SIG-M5 treated with dmso at 0.1 percent for 504 hours (cell line): Measurements from ENCODE around the gene SIRT3.
"Not testable (repeated sequence)": the region's sequence is repeated elsewhere in the genome, so short reads cannot be mapped to it uniquely, and the experiment has no call there.

Experiments
- DNase-seq: peaks from one replicate; lab custom pipeline; 2025; ENCODE audit not compliant: unreplicated experiment; lab: John Stamatoyannopoulos, UW

Gene SIRT3

DNA sequence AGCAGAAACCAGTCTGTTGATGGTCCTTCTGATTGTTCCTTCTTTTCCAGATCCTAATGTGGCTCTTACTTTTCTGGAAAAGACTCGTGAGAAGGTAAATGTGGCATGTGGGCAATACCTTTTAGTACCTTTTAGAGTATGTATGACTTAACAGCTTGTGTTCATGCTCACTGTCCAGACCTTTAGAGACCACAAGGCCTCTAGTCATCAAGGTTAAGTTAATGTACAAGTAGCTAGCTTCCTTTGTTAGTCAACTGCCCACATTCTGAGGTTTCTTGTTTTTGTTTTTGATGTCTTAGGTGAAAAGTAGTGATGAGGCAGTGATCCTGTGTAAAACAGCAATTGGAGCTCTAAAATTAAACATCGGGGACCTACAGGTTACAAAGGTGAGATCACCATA, 8.2 kb upstream of the SIRT3 start:
- DNase-seq: no peak

DNA sequence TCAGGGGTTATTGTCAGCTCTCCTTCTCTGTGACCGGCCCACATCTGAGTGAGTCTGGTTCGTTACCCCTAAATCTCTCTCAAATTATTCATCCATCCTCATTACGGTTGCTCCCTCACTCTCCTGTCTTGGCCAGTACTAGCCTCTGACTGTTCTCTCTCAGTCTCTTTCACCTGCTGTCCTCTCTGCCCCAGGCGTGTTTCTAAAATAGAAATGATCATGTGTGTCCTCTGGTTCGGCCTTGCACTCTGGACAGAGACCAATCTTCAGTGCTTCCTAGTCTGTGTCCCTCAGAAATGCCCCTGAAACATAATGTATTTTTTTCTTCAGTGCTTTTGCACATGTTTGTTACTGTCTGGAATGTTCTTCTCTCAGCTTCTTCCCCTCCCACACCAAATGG, 5.5 kb upstream of the SIRT3 start:
- no peak for DNase-seq

DNA sequence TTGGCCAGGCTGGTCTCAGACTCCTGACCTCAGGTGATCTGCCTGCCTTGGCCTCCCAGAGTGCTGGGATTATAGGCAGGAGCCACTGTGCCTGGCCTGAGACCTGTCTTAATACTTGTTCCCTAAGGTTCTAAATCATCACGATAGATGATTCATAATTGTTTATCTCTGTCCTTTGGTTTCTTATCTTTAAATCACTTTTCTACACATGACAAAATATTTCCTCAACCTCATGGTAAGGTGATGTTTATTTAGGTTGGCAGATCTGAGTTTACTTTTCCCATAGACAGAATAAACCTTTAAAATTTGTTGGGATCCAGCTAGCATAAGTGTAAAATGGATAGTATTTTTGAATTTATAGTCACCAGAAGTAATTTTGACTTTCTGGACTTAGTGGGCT, 4.2 kb upstream of the SIRT3 start:
- DNase-seq: no peak

DNA sequence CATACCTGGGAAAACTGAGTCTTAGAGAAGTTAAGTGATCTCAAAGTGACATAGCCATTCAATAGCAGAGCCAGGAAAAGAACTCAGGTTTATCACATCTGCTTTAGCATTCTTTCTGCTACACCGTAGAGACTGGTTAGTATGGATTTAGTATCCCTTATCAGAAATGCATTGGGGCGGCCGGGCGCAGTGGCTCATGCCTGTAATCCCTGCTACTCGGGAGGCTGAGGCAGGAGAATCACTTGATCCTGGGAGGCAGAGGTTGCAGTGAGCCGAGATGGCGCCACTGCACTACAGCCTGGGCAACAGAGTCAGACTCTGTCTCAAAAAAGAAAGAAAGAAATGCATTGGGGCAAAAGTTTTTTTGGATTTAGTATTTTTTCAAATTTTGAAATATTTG, 2.2 kb upstream of the SIRT3 start:
- DNase-seq: not testable (repeated sequence)

DNA sequence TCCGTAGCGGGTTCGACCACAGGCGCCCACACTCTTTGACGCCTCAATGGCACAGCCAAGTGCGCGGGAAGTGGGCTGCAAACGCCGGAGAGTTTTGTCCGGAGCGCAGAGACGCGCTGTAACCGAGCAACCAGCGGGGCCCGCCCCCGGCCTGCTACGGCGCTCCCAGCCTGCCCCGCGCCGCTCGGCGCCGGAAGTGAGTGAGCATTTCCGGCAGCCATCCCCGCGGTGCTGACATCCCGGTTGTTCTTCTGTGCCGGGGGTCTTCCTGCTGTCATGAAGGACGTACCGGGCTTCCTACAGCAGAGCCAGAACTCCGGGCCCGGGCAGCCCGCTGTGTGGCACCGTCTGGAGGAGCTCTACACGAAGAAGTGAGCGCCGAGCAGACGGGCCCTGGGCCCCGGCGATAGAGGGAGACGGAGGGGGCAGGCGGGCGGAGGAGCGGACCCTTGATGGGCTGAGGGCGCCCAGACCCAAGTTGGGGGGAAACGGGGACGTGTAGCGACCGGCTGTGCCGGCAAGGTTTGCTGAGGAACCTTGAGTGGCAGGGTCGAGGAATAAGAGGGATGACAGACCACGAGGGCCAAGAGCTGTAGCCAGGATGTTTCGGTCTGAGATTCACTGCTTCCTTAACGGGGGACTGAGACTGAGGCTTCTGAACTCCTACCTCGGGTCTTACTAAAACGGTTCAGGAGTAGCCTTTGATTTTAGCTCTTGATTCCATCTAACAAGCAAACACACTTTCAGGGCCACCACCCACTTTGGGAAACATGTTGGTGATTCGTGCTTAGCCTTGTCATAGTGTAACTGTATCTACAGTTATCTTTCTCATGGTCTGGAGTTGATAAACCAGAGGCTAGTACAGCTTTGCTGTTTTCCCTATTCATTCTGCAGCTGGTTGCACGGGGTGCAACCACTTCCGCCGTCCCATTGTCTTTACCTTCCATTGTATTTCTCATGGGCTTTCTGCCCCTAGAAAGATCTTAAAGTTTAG, 929 bp upstream of the SIRT3 start, which contains the start of gene PSMD13:
PSMD13 (plus strand) TSS at position 203 of the 994 bp plus-strand sequence; CDS start at position 277, 74 bp downstream.
- DNase-seq: peak; percentile 65

DNA sequence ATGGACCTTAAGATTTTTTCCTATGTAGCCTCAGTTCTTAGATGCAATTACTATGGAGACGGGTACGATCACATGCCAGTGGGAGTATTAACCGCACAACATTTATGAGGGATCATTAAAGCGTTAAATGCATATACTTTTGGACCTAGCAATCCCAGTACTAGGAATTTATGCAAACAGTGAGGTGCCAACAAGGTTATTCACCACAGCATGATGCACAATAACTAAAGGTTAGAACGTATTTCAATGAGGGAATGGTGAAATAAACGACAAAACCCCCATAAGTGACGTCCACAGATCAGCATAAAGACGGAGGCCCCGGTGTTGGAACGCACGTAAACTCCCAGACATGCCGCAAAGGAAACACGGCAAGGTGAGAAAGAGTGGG, 539 bp downstream of the SIRT3 start:
- DNase-seq: no peak

DNA sequence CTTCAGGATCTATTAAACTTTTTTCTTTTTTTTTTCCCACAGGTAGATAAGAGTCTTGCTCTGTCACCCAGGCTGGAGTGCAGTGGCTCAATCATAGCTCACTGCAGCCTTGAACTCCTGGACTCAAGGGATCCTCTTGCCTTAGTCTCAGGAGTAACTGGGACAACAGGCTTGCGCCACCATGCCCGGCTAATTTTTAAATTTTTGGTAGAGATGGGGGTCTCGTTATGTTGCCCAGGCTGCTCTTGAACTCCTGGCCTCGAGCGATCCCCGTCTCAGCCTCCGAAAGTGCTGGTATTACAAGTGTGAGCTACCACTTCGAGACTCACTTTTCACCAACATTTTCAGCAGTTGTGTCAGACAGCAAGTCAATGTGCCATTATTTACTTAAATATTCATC, 962 bp downstream of the SIRT3 start:
- DNase-seq: no peak

DNA sequence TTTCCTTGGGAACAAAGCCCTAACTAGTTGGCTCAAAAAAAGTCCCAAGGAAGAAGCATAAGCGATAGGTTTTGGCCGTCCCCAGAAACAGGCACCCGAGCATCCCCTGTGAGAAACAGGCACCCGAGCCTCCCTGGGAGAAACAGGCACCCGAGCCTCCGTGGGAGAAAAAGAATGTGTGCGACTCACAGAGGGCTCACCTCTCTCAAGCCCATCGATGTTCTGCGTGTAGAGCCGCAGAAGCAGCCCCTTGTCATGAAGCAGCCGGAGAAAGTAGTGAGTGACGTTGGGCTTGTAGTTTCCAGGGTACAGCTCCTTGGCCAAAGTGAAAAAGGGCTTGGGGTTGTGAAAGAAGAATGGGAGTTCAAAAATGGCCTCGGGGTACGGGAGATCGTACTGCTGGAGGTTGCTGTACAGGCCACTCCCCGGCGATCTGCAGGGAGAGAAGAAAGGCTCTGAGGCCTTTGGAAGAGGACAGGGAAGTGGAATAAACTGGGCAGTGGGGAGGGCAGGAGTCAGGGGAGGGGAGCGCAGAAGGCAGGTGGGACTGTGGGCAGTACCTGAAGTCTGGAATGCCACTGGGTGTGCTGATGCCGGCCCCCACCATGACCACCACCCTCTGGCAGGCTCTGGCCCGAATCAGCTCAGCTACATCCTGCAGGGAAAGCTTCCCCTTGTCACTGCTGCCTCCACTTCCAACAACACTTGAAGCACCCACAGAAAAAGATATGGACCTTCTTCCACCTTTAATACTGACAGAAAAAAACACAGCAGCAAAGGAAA, 3.2 kb downstream of the SIRT3 start:
- no peak for DNase-seq

DNA sequence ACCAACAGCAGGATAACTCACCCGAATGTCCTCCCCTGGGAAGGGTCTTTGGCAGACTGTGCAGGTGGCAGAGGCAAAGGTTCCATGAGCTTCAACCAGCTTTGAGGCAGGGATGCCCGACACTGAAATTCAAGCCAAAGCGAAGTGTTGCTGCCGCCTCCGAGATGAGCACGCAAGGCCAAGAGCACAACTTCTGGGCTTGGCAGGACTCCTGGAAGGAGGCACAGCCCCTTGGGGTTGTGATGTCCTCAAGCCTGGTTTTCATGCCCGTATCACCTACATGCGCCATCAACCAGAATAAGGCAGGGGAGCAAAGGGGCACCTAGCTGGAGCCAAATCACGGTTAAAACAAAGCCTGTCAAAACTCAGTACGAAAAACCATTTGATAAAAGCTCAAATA, 5.7 kb downstream of the SIRT3 start:
- no peak for DNase-seq

DNA sequence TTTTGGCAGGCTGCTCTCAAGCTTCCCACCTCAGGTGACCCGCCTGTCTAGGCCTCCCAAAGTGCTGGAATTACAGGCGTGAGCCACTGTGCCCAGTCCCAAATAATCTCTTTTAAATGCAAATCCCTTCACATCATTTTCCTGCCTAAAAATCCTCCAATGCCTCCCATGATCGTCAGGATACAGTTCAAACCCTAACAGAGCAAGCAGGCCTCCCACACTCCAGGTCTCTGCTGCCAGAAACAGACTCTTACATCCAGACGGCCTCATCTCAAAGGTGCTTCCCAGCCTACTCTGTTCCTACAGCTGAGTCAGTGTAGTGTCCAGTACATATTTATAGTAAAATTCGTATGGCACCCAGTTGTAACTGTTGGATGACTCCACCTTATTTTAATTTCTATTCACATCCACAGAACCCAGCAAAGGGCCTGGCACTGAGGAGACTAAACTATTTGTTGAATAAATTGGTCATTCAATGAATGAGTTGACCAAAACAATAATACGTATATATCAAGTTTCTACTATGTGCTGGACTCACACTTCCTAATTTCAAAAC, 8.2 kb downstream of the SIRT3 start:
- no peak for DNase-seq

DNA sequence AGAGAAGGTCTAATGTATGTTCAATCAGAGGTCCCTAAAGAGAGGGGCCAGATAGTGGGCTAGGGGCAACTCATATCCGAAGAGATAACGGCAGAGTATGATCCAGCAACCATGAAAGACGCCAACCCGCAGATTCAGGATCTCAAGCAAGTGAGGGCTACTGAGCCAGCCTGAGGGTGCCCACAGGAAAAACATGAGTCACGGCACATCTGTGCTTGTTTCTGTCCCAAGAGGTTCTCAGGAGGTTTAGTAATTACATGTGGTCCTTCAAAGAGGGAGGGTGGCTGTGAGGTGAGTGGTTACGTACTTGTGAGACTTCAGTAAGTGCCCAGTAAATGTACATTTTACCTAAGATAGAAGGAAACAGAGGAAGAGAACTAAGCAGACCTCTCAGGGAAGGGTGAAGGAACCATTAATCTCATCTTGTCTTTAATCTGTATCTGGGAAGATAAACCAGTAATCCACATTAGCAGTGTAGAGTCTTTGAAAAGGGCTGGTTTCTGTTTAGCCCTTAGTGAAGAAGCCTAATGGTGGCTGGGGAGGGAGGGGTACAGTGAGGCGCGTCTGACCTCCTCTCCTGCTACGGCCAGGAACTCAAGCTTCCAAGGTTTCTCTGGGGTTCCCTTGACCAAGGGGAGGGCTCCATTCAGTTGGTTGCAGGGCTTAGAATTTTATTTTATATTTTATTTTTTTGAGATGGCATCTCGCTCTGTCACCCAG, 10.2 kb downstream of the SIRT3 start:
- DNase-seq: no peak

DNA sequence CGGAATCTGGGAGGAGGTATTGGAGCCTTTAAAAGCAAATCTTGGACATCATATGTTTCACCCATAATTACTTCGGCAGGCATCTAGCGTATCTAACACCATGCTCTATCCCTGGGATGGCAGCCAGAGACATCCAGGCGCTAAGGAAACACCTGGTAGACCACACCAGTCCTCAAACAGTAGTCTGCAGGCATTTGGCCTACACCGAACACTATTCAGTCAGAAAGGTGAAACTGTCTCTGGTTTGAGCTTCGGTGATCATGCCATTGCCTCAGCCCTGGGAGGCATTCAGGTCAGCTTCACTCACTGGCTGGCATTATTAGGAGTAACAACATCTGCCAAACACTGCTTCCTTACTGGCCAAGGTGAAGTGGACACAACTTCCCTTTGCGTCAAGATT, 11.7 kb downstream of the SIRT3 start:
- DNase-seq: no peak

DNA sequence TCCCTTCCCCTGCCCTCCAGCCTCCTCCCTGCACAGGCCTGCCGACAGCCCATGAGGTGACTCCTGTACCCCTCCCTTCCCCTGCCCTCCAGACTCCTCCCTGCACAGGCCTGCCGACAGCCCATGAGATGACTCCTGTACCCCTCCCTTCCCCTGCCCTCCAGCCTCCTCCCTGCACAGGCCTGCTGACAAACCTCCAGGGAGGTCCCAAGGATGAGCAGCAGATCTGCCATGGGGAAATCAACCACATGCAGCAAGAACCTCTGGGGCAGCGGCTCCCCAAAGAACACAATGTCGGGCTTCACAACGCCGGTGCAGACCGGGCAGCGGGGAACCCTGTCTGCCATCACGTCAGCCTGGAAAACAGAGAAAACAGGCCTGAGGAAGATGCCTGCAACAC, 12.3 kb downstream of the SIRT3 start:
- DNase-seq: no peak

DNA sequence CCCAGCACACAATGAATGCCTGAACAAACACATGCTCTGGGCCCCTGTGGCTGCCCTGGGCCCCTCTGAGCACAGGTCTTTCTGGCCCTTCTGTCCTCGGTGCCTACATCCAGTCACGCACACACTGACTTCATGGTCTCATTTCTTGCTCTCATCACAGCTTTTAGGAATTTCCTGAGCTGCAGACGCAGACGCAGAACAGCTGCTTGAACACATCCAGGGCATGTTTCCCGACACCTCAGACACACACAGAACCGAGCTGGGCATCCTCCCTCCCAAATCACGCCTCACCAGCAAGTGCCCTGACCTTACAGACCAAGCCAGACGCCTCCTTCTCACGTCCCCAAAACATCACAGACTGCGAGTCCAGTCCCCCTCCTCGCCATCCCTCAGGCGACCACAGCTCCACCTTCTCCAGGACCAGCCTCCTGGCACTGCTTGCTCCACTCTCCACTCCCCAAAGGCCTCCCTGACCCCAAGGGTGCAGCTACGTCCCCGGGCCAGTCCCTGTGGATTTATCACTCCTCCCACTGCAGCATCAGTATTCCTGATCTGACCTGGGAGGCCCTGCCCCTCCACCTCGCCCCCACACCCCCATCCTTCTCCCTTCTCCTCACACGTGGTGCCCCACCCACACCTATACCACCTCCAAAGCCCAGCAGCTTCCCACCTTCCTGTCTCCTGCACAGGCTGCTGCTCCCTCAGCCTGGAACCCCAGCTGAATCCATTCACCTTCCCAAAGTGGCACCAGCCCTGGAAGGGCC, 12.9 kb downstream of the SIRT3 start:
- DNase-seq: no peak

DNA sequence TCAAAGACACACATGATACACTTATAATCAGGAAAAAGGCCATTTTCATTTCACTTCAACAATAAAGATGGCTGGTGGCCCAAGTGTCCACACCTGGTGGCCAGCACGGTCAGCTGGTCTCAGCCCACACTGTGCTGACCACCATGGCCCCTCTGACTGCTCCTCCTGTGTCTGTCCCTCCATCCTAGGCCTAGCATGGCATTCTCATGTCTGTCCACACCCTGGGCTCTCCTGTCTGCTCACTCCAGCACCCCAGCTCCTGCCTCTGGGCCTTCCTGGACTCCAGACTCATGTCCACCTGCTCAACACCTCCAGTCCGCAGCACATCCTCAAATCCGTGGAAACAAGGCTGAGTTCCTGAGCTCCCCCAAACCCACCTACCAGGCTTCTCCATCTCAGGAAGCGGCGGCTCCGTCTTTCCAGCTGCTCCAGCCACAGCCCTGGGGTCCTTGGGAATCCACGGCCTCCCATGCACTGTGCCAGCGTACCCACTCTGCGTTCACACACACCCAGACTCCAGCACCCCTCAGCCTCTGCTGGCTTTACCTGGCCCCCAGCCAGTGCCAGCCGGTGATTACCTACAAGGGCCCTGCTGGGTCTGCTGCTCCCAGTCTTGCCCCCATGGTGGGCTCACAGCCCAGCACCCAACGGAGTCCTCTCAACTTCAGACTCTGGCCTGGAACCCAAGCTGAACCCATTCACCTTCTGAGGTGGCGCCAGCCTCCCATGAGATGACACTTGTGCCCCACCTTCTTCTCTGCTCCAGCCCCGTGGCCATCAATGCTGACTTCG, 13.9 kb downstream of the SIRT3 start:
- DNase-seq: no peak

DNA sequence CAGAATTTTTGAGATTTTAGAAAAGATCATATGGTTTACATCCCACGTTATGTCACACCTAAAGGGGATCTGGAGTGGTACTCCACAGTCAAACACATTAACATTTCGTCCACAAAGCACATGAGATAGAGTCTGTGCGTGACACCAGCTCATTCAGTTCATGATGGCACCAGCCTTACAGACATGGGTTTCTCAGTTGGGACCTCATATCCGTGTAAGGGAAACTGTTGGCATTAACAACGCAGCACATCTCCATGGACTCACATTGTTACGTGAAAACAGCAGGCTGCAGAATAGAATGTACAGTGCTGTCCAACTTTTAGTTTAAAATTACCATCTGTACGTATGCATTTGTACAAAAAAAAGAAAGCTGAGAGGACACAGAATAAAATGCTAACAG, 14.6 kb downstream of the SIRT3 start:
- no peak for DNase-seq

DNA sequence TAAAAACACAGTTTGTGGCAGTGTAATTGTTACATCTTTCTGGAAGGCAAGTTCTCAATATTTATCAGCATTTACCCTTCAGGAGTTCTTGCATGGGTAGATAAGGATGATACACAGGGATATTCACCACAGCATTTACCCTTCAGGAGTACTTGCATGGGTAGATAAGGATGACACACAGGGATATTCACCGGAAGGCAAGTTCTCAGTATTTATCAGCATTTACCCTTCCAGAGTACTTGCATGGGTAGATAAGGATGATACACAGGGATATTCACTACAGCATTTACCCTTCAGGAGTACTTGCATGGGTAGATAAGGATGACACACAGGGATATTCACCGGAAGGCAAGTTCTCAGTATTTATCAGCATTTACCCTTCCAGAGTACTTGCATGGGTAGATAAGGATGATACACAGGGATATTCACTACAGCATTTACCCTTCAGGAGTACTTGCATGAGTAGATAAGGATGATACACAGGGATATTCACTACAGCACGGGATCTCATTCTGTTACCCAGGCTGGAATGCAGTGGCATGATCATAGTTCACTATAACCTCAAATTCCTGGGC, 15.4 kb downstream of the SIRT3 start:
- not testable (repeated sequence) for DNase-seq

DNA sequence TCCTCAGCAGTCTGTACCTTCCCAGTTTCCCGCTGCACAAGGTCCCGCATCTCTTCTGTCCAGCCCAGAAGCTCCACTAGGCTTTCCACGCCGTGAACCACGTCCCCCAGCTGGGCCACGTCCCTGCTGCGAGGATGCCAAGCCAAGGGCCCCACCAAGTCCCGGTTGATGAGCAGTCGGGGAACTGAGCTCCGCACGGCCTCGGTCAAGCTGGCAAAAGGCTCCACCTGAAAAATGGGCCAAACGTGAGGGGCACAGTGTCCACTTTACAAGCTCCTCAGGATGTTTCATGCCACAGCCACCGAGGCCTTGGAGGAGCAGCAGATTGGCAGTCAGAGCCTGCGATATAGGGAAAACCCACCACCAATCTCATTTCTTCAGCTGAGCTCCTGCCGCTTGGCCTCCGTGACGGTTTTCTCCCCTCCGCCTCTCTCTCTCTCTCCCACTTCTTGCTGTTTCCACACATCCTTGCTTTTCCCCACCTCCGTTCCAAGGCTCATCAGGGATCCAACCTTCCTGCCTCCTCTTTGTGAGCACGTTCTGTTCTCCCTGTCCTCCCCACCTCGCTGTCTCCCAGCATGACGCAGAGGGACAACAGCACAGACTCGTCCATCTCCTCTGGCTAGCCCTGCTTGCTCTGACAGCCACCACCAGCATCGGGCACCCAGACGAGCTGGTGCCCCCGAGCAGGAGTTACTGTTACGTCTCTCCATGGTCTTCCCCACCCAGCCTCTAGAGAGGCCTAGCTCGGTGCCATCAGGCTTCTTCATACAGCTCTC, 17.1 kb downstream of the SIRT3 start:
- no peak for DNase-seq
